Gastroesophageal sphincter (tissue), 2 donors: Measurements from ENCODE around the gene LYL1.

Experiments used
- EP300 ChIP-seq: sonication (generic); formaldehyde crosslinking; IDR thresholded peaks from one replicate; pipeline ENCODE4 v1.6.1; 2017; ENCODE audit warnings: antibody characterized with exemption, mild to moderate bottlenecking
- POLR2AphosphoS5 ChIP-seq: sonication (generic); formaldehyde crosslinking; IDR thresholded peaks from one replicate; pipeline ENCODE4 v1.6.1; 2017; ENCODE audit warnings: antibody characterized with exemption

DNA sequence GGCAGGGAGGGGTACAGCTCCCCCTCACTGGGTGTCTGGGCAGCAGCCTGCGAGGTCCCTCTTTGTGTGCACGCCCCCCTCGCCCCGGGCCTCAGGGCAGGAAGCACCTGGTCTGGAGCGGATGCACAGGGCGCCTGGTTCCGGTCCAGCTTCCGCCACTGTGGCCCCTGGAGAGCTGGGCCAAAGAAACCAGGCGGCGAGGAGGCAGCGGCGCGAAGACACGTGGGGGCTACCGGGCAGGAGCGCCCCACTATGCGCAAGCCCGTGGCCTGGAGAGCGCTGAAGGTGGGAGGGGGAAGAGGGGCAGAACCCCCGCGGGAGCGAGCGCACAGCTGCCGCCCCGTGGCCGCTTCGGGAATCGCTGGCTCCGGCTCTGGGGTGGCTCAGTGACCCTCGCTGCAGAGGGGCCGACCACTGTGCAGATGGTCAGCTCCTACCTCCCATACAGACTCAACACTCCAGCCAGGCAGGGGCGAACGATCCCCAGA, 1.7 kb upstream of the LYL1 start:
- TF ChIP-seq EP300 (no peak), POLR2AphosphoS5 (peak; percentile 89)
